Natural killer cell (primary cell): ENCODE measurements around the gene RSBN1. TPM values are rescaled to one million over a fixed set of nuclear protein-coding genes. Genes with fewer than 3 reads are reported as not detected.
A peak's percentile ranks its signal among the peaks of the same experiment; 100 is the strongest.

Experiments used
- ATAC-seq, 3 donors: fragments of 150-1000 bp in 2 of 3; fragments of 200-7000 bp in 1 of 3; cut with Tn5 transposase; 1 replicate in 1 of 3; 2 replicates in 2 of 3; pipeline ENCODE4 v1.10.0; 2021; ENCODE audit warnings: mild to moderate bottlenecking in 2 of 3, moderate library complexity in 2 of 3
- DNase-seq, 2 donors: peaks; one replicate each; pipeline versions ENCODE4 v3.0.0 to v3.0.0-alpha.2; 2013 to 2021; ENCODE audit warnings: mixed read lengths in 1 of 2
- H3K27ac ChIP-seq: one replicate; pipeline ENCODE4 v1.5.1; 2013; ENCODE audit warnings: mild to moderate bottlenecking, low read length
- H3K27me3 ChIP-seq: one replicate; pipeline ENCODE4 v1.6.1; 2013; ENCODE audit warnings: low read length; ENCODE audit not compliant: control insufficient read depth, insufficient read depth
- H3K36me3 ChIP-seq: one replicate; pipeline ENCODE4 v1.6.1; 2013; ENCODE audit warnings: low read length; ENCODE audit not compliant: control insufficient read depth, insufficient read depth
- H3K4me1 ChIP-seq: one replicate; pipeline ENCODE4 v1.6.1; 2013; ENCODE audit warnings: low read length; ENCODE audit not compliant: control insufficient read depth, insufficient read depth
- H3K4me3 ChIP-seq: one replicate; pipeline ENCODE4 v1.5.1; 2013; ENCODE audit warnings: low read length
- H3K9me3 ChIP-seq: one replicate; pipeline ENCODE4 v1.6.1; 2013; ENCODE audit warnings: low read length; ENCODE audit not compliant: control insufficient read depth, insufficient read depth
- H3K27ac Mint-ChIP-seq, 2 donors: one replicate each; pipeline ENCODE4 v1.8.0; 2022; ENCODE audit warnings: mild to moderate bottlenecking in 2 of 2, mixed read lengths in 2 of 2, moderate library complexity in 1 of 2
- H3K27me3 Mint-ChIP-seq, 2 donors: one replicate each; pipeline ENCODE4 v1.8.0; 2022; ENCODE audit warnings: low read depth in 2 of 2, mixed read lengths in 2 of 2
- H3K36me3 Mint-ChIP-seq: one replicate; pipeline ENCODE4 v1.8.0; 2022; ENCODE audit warnings: mixed read lengths
- H3K4me1 Mint-ChIP-seq, 2 donors: one replicate each; pipeline ENCODE4 v1.8.0; 2022; ENCODE audit warnings: mixed read lengths in 2 of 2
- H3K4me3 Mint-ChIP-seq: one replicate; pipeline ENCODE4 v1.8.0; 2022; ENCODE audit warnings: mild to moderate bottlenecking, moderate library complexity, mixed read lengths
- H3K9me3 Mint-ChIP-seq, 2 donors: one replicate each; pipeline ENCODE4 v1.8.0; 2022; ENCODE audit warnings: mixed read lengths in 2 of 2
- CTCF ChIP-seq: fragments of 200-600 bp; IDR thresholded peaks from one replicate; pipeline ENCODE4 v1.8.0; 2022; ENCODE audit warnings: antibody characterized with exemption
- WGBS: methylation state at CpG from one replicate; pipeline ENCODE4 v1.1.7; 2013; ENCODE audit warnings: missing lambda C conversion rate; ENCODE audit not compliant: insufficient coverage; 5-methylcytosine and 5-hydroxymethylcytosine counted together
- intact Hi-C: fragments of 100-400 bp; cut with micrococcal nuclease; formaldehyde crosslinking; loops from one replicate; pipeline ENCODE4 v1.14.2; 2022
- total RNA-seq, 4 donors: library from RNA; stranded (reverse); fragments of 120-200 nt in 1 of 4; gene quantifications; one replicate each; pipeline versions ENCODE4 v1.2.3 to v1.2.4, GENCODE V29; 2013 to 2022

The RSBN1 gene
- total RNA-seq, 3 donors from 2014 or later (not counting 1 experiment from before 2014, with no cell fraction given): 30.1 to 37.9 (median 36.5) TPM

DNA sequence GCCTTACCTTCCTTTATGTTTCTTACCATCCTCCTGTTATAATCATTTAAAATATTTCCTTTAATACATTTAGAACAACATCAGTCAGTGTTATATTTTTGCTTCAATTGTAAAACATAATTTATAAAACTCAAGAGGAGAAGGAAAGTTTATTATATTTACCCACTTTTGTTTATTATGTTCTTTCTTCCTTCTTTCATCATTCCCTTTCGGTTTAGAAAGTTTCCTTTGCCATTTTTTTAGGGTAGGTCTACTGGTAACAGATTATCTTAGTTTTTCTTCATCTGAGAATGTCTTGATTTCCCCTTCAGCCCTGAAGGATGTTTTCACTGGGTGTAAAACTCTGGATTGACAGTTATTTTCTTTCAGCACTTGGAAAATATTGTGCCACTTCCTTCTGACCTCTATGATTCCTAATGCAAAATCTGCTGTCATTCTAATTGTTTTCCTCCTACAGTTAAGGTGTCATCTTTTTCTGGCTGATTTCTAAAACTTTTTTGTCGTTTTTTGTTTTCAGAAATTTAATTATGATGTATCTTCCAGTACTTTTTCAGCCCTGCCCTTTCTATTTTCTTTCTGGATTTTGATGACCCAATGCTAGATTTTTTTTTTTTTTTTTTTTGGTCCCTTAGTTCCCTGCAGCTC, 34.2 kb upstream of the RSBN1 start:
- no peak overlapping the region for H3K27ac ChIP-seq
- no peak for TF ChIP-seq CTCF
- H3K4me3 Mint-ChIP-seq: no peak overlapping the region
- H3K27me3 Mint-ChIP-seq: no peaks in the 10 kb centered on the region
- H3K9me3 Mint-ChIP-seq: no peaks in the 10 kb centered on the region
- H3K36me3 Mint-ChIP-seq: peaks cover 15% of the 10 kb centered on the region
- H3K4me1 Mint-ChIP-seq: peaks cover 14% of the 10 kb centered on the region in 2 donors
- no peak for ATAC-seq
- DNase-seq: no peak
- intact Hi-C loops: no loop called here
- H3K36me3 ChIP-seq: peaks cover 55% of the 10 kb centered on the region
- no CpG with 5 or more reads among the region's 2 CpGs for WGBS
- H3K4me1 ChIP-seq: peaks cover 7% of the 10 kb centered on the region
- no peak overlapping the region for H3K4me3 ChIP-seq
- no peaks in the 10 kb centered on the region for H3K9me3 ChIP-seq
- H3K27ac Mint-ChIP-seq: peak overlapping the region in 1 of 2 donors; percentile 32
- H3K27me3 ChIP-seq: no peaks in the 10 kb centered on the region

DNA sequence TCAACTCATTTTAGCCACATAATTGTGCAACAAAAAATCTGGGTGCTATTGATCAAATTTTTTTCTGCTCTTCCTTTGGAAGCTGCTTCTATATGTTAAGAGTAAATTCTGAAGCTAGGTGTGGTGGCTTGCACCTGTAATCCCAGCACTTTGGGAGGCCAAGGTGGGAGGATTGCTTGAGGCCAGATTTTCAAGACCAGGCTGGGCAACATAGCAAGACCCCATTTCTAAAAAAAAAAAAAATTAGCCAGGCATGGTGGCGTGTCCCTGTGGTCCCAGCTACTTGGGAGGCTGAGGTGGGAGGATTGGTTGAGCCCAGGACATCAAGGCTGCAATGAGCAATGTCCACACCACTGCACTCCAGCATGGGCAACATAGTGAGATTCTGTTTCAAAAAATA, 24.3 kb upstream of the RSBN1 start:
- DNase-seq (no peak), ATAC-seq (no peak)
- H3K27ac ChIP-seq: no peak overlapping the region
- no peaks in the 10 kb centered on the region for H3K27me3 Mint-ChIP-seq
- TF ChIP-seq CTCF: no peak
- H3K4me1 Mint-ChIP-seq: no peaks in the 10 kb centered on the region
- H3K4me1 ChIP-seq: no peaks in the 10 kb centered on the region
- no peaks in the 10 kb centered on the region for H3K9me3 Mint-ChIP-seq
- peaks cover 23% of the 10 kb centered on the region for H3K36me3 Mint-ChIP-seq
- WGBS: 100% methylated on average over 1 of the region's 1 CpG
- H3K27ac Mint-ChIP-seq: peak overlapping the region in 1 of 2 donors; percentile 66
- no peaks in the 10 kb centered on the region for H3K9me3 ChIP-seq
- no peak overlapping the region for H3K4me3 ChIP-seq
- peaks cover 65% of the 10 kb centered on the region for H3K36me3 ChIP-seq
- no peaks in the 10 kb centered on the region for H3K27me3 ChIP-seq
- intact Hi-C loops: loop anchor here (5.0 kb wide), 2 partner anchors 36 to 446 kb away; partner anchors contain the start of gene PTPN22
- H3K4me3 Mint-ChIP-seq: no peak overlapping the region

DNA sequence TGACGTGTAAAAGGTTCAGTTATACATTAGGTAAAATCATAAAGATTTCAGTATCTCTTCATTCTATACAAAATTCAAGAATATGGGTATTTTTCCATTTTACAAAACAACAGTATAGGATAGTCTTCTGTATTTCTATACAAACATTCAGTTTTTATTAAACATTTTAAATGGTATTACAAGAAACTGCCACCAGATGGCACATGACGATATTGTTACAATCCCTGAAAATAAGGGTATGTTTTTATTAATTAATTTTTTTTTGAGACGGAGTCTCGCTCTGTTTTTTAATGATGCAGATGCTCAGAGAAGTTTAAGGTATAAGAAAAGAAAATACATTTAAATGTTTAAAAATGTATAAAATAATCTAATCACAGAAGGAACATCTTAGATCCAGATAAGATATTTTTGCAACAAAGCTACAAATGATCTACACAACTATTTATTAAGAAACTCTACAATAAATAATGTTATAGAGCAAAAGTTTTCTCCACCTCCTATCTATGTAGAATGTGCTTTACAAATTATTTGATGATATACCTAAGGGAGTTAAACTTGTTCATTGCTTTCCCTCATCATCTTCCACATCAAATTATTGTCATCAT, 23.5 kb upstream of the RSBN1 start:
- TF ChIP-seq CTCF: peak; percentile 74
- Histone ChIP-seq H3K4me1 (no peaks in the 10 kb centered on the region), H3K27ac (no peak overlapping the region), H3K4me3 (no peak overlapping the region), H3K9me3 (no peaks in the 10 kb centered on the region), H3K36me3 (peaks cover 68% of the 10 kb centered on the region), H3K27me3 (no peaks in the 10 kb centered on the region)
- Mint-ChIP-seq H3K36me3 (peaks cover 20% of the 10 kb centered on the region), H3K27me3 (no peaks in the 10 kb centered on the region), H3K4me3 (no peak overlapping the region), H3K27ac (peak overlapping the region in 1 of 2 donors; percentile 66), H3K4me1 (no peaks in the 10 kb centered on the region), H3K9me3 (no peaks in the 10 kb centered on the region)
- intact Hi-C loops: loop anchor here (1.0 to 5.0 kb wide), 4 partner anchors 37 to 447 kb away; partner anchors contain the start of genes DCLRE1B, HIPK1 and PTPN22
- peak in 2 of 3 donors; percentile 53 to 67 for ATAC-seq
- no CpG with 5 or more reads among the region's 4 CpGs for WGBS
- DNase-seq: peak in 1 of 2 donors; percentile 83
